Hepatocyte (in vitro differentiated cells): ENCODE measurements around the gene DOCK2.

Experiments
- EZH2 ChIP-seq: fragments of 200-600 bp; sonication (generic); IDR thresholded peaks from 2 replicates; pipeline ENCODE4 v1.6.1; 2016; ENCODE audit warnings: antibody characterized with exemption, mild to moderate bottlenecking, borderline replicate concordance
- EZH2phosphoT487 ChIP-seq: fragments of 200-600 bp; sonication (generic); IDR thresholded peaks from one replicate; pipeline ENCODE4 v1.6.1; 2018; ENCODE audit warnings: antibody characterized with exemption, mild to moderate bottlenecking, low read depth, moderate library complexity; ENCODE audit not compliant: unreplicated experiment, severe bottlenecking
- TF ChIP-seq, protein P1 (sequence below): fragments of 200-600 bp; sonication (generic); IDR thresholded peaks from 2 replicates; pipeline ENCODE4 v1.5.1; 2016; ENCODE audit warnings: antibody characterized with exemption, mild to moderate bottlenecking; ENCODE audit not compliant: poor library complexity

DNA sequence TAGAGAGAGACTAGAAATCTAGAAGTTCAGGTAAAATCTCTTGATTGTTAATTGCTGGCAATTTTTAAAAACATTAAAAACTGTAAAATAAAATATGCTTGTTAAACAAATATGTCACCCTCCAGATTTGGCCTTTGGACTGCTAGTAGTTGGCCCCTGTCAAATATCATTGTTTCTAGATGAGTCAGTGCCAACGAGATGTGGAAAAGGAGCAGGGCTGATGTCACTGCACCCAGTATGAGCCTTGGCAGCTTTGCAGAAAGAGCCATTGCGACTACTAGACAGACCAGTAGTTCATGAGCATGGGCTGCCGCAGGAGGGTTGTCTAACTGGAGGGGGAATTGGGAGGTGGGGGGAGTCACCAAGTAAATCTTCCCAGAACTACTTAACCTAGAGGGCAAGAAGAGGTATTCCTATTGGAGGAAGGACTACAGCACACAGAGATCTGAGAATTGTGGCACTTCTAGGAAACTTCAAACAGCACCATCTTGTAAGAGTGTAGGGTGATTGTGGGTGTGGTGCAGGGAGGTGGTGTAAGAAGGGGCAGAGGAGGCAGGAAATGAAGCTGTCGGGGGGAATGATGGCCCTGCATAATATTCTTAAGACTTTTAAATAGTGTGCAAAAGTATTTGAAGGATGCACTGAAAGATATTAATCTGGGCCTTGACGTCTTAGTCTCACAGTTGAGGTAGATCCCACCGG lies 7.1 kb upstream of the DOCK2 start:
- TF ChIP-seq, protein P1, sequence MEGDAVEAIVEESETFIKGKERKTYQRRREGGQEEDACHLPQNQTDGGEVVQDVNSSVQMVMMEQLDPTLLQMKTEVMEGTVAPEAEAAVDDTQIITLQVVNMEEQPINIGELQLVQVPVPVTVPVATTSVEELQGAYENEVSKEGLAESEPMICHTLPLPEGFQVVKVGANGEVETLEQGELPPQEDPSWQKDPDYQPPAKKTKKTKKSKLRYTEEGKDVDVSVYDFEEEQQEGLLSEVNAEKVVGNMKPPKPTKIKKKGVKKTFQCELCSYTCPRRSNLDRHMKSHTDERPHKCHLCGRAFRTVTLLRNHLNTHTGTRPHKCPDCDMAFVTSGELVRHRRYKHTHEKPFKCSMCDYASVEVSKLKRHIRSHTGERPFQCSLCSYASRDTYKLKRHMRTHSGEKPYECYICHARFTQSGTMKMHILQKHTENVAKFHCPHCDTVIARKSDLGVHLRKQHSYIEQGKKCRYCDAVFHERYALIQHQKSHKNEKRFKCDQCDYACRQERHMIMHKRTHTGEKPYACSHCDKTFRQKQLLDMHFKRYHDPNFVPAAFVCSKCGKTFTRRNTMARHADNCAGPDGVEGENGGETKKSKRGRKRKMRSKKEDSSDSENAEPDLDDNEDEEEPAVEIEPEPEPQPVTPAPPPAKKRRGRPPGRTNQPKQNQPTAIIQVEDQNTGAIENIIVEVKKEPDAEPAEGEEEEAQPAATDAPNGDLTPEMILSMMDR: no peak
- TF ChIP-seq EZH2 (no peak), EZH2phosphoT487 (no peak)
